HEK293 (cell line): Measurements from ENCODE around the gene AGAP1.

Experiments used
- CTCF ChIA-PET: fragments of 350-600 bp; formaldehyde crosslinking; extraction: SDS; loops from one replicate; lab custom pipeline; 2021; ENCODE audit warnings: antibody characterized with exemption; lab: Yijun Ruan, JAX
- POLR2A ChIA-PET: fragments of 300-600 bp; formaldehyde crosslinking; extraction: SDS; loops from one replicate; lab custom pipeline; 2020; ENCODE audit warnings: antibody characterized with exemption, inconsistent platforms; lab: Yijun Ruan, JAX
- H3K27ac ChIP-seq: fragments of 200-500 bp; sonication (Bioruptor generic); 2 replicates; pipeline ENCODE4 v1.5.1; 2014; ENCODE audit warnings: low read depth, low read length, control low read depth, inconsistent platforms; ENCODE audit errors: extremely low read depth
- H3K36me3 ChIP-seq, 2 experiments: fragments of 200-500 bp in 1 of 2; sonication (Bioruptor generic) in 1 of 2; 1 replicate in 1 of 2; 2 replicates in 1 of 2; pipeline ENCODE4 v1.5.1; 2014 to 2017; ENCODE audit warnings: inconsistent platforms in 2 of 2, low read length in 2 of 2; ENCODE audit not compliant: control insufficient read depth in 2 of 2, insufficient read depth in 1 of 2
- H3K4me1 ChIP-seq: fragments of 200-500 bp; sonication (Bioruptor generic); 2 replicates; pipeline ENCODE4 v1.5.1; 2014; ENCODE audit warnings: mild to moderate bottlenecking, low read length, inconsistent platforms; ENCODE audit not compliant: control insufficient read depth, insufficient read depth
- H3K4me3 ChIP-seq: 2 replicates; pipeline ENCODE4 v1.5.1; 2011; ENCODE audit warnings: low read depth, mild to moderate bottlenecking, control low read depth, low read length, moderate library complexity
- H3K9me3 ChIP-seq: fragments of 200-500 bp; sonication (Bioruptor generic); 2 replicates; pipeline ENCODE4 v1.5.1; 2014; ENCODE audit warnings: low read depth, low read length, inconsistent platforms; ENCODE audit not compliant: control insufficient read depth, insufficient read depth
- PRDM4 ChIP-seq: fragments of 450-650 bp; formaldehyde crosslinking; IDR thresholded peaks from 2 replicates; pipeline ENCODE4 v1.5.1; 2017; ENCODE audit warnings: missing biosample characterization, missing genetic modification characterization
- ZEB2 ChIP-seq: fragments of 450-650 bp; formaldehyde crosslinking; IDR thresholded peaks from 2 replicates; pipeline ENCODE4 v1.5.1; 2016; ENCODE audit warnings: missing biosample characterization, missing genetic modification characterization
- ZFP3 ChIP-seq: fragments of 450-650 bp; formaldehyde crosslinking; IDR thresholded peaks from 2 replicates; pipeline ENCODE4 v1.5.1; 2016; ENCODE audit warnings: low read depth, missing biosample characterization, missing genetic modification characterization
- ZNF10 ChIP-seq: fragments of 450-650 bp; formaldehyde crosslinking; IDR thresholded peaks from 2 replicates; pipeline ENCODE4 v1.5.1; 2017; ENCODE audit warnings: missing biosample characterization, missing genetic modification characterization
- ZNF114 ChIP-seq: fragments of 450-650 bp; formaldehyde crosslinking; IDR thresholded peaks from 2 replicates; pipeline ENCODE4 v1.5.0; 2017; ENCODE audit warnings: missing biosample characterization, missing genetic modification characterization
- ZNF146 ChIP-seq: fragments of 450-650 bp; formaldehyde crosslinking; IDR thresholded peaks from 2 replicates; pipeline ENCODE4 v1.5.1; 2016; ENCODE audit warnings: missing biosample characterization, missing genetic modification characterization
- ZNF169 ChIP-seq: fragments of 450-650 bp; formaldehyde crosslinking; IDR thresholded peaks from 2 replicates; pipeline ENCODE4 v1.5.1; 2016; ENCODE audit warnings: missing biosample characterization, missing genetic modification characterization
- ZNF19 ChIP-seq: fragments of 450-650 bp; formaldehyde crosslinking; IDR thresholded peaks from 2 replicates; pipeline ENCODE4; 2016; ENCODE audit warnings: missing biosample characterization, missing genetic modification characterization, low read depth
- ZNF23 ChIP-seq: fragments of 450-650 bp; formaldehyde crosslinking; IDR thresholded peaks from 2 replicates; pipeline ENCODE4 v1.5.1; 2016; ENCODE audit warnings: missing biosample characterization, missing genetic modification characterization, borderline replicate concordance
- ZNF391 ChIP-seq: fragments of 450-650 bp; formaldehyde crosslinking; IDR thresholded peaks from 2 replicates; pipeline ENCODE4 v1.5.1; 2016; ENCODE audit warnings: low read depth, missing biosample characterization, missing genetic modification characterization, borderline replicate concordance
- ZNF398 ChIP-seq: fragments of 450-650 bp; formaldehyde crosslinking; IDR thresholded peaks from 2 replicates; pipeline ENCODE4 v1.5.1; 2017; ENCODE audit warnings: missing biosample characterization, missing genetic modification characterization
- ZNF416 ChIP-seq: fragments of 450-650 bp; formaldehyde crosslinking; IDR thresholded peaks from 2 replicates; pipeline ENCODE4 v1.5.1; 2016; ENCODE audit warnings: missing biosample characterization, missing genetic modification characterization
- ZNF629 ChIP-seq: fragments of 450-650 bp; formaldehyde crosslinking; IDR thresholded peaks from 2 replicates; pipeline ENCODE4 v1.5.1; 2017; ENCODE audit warnings: missing biosample characterization, missing genetic modification characterization
- ZNF843 ChIP-seq: fragments of 450-650 bp; formaldehyde crosslinking; IDR thresholded peaks from 2 replicates; pipeline ENCODE4 v1.5.1; 2016; ENCODE audit warnings: missing biosample characterization, missing genetic modification characterization
- TF ChIP-seq, protein P1 (sequence below): fragments of 450-650 bp; formaldehyde crosslinking; IDR thresholded peaks from 2 replicates; pipeline ENCODE4 v1.5.1; 2016; ENCODE audit warnings: missing biosample characterization, missing genetic modification characterization

Gene AGAP1

GRCh38 chr2:235850289-235850688, 356.4 kb downstream of the AGAP1 start (continued):
- no peak for TF ChIP-seq ZNF169 (tag by site-specific recombination)
- TF ChIP-seq ZNF146, result no peak

GRCh38 chr2:235850771-235851551, 357.1 kb downstream of the AGAP1 start:
- no peak overlapping the region for H3K4me3 ChIP-seq
- POLR2A ChIA-PET, result no interaction called here
- no peaks in the 10 kb centered on the region for H3K9me3 ChIP-seq
- CTCF ChIA-PET, result interaction anchor here (1.1 kb wide), 1 partner anchor 85 kb away, joined by 3 read pairs; no protein-coding TSS in a partner anchor
- no peak for TF ChIP-seq ZNF416 (tag by site-specific recombination)
- no peak for TF ChIP-seq ZNF19 (tag by site-specific recombination)
- no peak for TF ChIP-seq PRDM4 (tag by site-specific recombination)
- no peak for TF ChIP-seq ZNF391 (tag by site-specific recombination)
- TF ChIP-seq, protein P1, sequence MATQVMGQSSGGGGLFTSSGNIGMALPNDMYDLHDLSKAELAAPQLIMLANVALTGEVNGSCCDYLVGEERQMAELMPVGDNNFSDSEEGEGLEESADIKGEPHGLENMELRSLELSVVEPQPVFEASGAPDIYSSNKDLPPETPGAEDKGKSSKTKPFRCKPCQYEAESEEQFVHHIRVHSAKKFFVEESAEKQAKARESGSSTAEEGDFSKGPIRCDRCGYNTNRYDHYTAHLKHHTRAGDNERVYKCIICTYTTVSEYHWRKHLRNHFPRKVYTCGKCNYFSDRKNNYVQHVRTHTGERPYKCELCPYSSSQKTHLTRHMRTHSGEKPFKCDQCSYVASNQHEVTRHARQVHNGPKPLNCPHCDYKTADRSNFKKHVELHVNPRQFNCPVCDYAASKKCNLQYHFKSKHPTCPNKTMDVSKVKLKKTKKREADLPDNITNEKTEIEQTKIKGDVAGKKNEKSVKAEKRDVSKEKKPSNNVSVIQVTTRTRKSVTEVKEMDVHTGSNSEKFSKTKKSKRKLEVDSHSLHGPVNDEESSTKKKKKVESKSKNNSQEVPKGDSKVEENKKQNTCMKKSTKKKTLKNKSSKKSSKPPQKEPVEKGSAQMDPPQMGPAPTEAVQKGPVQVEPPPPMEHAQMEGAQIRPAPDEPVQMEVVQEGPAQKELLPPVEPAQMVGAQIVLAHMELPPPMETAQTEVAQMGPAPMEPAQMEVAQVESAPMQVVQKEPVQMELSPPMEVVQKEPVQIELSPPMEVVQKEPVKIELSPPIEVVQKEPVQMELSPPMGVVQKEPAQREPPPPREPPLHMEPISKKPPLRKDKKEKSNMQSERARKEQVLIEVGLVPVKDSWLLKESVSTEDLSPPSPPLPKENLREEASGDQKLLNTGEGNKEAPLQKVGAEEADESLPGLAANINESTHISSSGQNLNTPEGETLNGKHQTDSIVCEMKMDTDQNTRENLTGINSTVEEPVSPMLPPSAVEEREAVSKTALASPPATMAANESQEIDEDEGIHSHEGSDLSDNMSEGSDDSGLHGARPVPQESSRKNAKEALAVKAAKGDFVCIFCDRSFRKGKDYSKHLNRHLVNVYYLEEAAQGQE (tag by site-specific recombination), result 0 out of 2 replicates have a peak, but pooled peaks have one; percentile 43
- TF ChIP-seq ZFP3 (tag by site-specific recombination), result no peak
- no peak for TF ChIP-seq ZNF629 (tag by site-specific recombination)
- no peaks in the 10 kb centered on the region for H3K36me3 ChIP-seq
- H3K4me1 ChIP-seq, result no peaks in the 10 kb centered on the region
- no peak overlapping the region for H3K27ac ChIP-seq

DNA sequence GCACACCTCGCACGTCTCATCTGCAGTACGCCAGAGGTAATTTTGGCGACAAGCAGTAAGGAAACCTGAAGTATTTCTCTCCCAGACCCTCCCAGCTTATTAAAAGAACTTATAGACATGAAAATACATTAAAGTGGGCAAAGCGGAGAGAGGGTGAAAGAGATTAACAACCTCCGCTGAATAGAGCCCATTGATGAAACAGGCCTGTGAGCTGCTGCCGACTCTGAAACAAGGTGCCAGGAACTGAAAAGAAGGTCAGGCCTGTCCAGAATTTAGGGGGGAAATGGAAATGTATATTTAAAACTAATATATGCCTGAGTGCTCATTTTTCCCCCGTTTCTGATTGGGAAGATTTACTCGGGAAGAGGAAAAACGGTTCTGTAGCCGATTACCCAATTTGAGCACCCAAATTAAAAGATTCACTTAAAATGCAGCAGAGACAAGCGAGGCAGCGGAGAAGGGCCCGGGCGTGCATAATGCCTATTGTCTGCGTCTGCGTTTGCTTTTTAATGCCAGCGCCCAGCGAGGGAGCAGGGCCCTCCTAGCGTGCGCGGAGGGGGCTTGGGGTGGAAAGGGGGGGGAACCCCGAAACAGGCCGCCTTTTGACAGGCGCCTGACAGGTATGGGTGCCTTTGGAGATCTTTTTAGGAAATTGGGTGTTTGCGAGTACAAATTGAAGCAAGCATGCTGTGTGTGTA, 358.1 kb downstream of the AGAP1 start:
- H3K9me3 ChIP-seq, result no peaks in the 10 kb centered on the region
- TF ChIP-seq ZNF843 (no peak), ZNF114 (tag by site-specific recombination) (no peak), ZNF10 (tag by site-specific recombination) (no peak), ZNF398 (tag by site-specific recombination) (no peak), ZEB2 (tag by site-specific recombination) (no peak), ZNF23 (tag by site-specific recombination) (no peak)
- CTCF ChIA-PET, result no interaction called here
- H3K36me3 ChIP-seq, result no peaks in the 10 kb centered on the region
- no peak overlapping the region for H3K27ac ChIP-seq
- H3K4me3 ChIP-seq, result no peak overlapping the region
- H3K4me1 ChIP-seq, result no peaks in the 10 kb centered on the region
- POLR2A ChIA-PET, result no interaction called here
